RWPE1 (cell line): ENCODE measurements around the gene TLCD3A.

Experiments
- CTCF ChIA-PET: fragments of 350-600 bp; sonication (Branson Sonifier 250); formaldehyde crosslinking; extraction: SDS; loops from one replicate; lab custom pipeline; 2021; lab: Yijun Ruan, JAX
- POLR2A ChIA-PET: fragments of 400-600 bp; formaldehyde crosslinking; extraction: SDS; loops from one replicate; lab custom pipeline; 2020; ENCODE audit warnings: antibody characterized with exemption; ENCODE audit not compliant: low non-redundant PET; lab: Yijun Ruan, JAX
- DNase-seq: peaks from one replicate; pipeline ENCODE4 v3.0.0; 2012; ENCODE audit warnings: low spot score
- H3K27ac ChIP-seq: fragments of 450-650 bp; 2 replicates; pipeline ENCODE4 v1.5.1; 2017
- CTCF ChIP-seq: fragments of 450-650 bp; conservative IDR thresholded peaks from 2 replicates; pipeline ENCODE4 v1.5.1; 2017; ENCODE audit warnings: low read depth, mild to moderate bottlenecking

Gene TLCD3A

GRCh38 chr17:733743-734142 lies 1.3 kb downstream of the TLCD3A start:
- CTCF ChIA-PET = no interaction called here
- POLR2A ChIA-PET = no interaction called here
- peak overlapping the region; percentile 94 for H3K27ac ChIP-seq
- TF ChIP-seq CTCF = no peak
- no peak for DNase-seq

GRCh38 chr17:737561-738113 lies 5.2 kb downstream of the TLCD3A start:
- ChIA-PET CTCF (interaction anchor here (0.7 kb wide), 1 partner anchor 41 kb away, joined by 3 read pairs; no protein-coding TSS in a partner anchor), POLR2A (no interaction called here)
- TF ChIP-seq CTCF = no peak

GRCh38 chr17:740240-741017 lies 8.0 kb downstream of the TLCD3A start:
- POLR2A ChIA-PET = interaction anchor here (0.7 kb wide), 1 partner anchor 694 kb away, joined by 3 read pairs; no protein-coding TSS in a partner anchor
- no peak for TF ChIP-seq CTCF
- CTCF ChIA-PET = interaction anchor here (0.6 kb wide), 1 partner anchor 262 kb away, joined by 3 read pairs; no protein-coding TSS in a partner anchor
- peak overlapping the region; percentile 24; the same call in 1 of the 2 replicates for H3K27ac ChIP-seq
- no peak for DNase-seq

More at GRCh38 chr17:737561-738113, 5.2 kb downstream of the TLCD3A start:
- DNase-seq = no peak
- peak overlapping the region; percentile 42 for H3K27ac ChIP-seq

GRCh38 chr17:742147-742793 lies 9.9 kb downstream of the TLCD3A start:
- peak overlapping the region; percentile 32 for H3K27ac ChIP-seq
- no peak for TF ChIP-seq CTCF
- no peak for DNase-seq
- ChIA-PET POLR2A (no interaction called here), CTCF (interaction anchor here (1.0 kb wide), 1 partner anchor 19 kb away, joined by 3 read pairs; no protein-coding TSS in a partner anchor)

- ChIA-PET POLR2A (no interaction called here), CTCF (interaction anchor here (0.6 to 1.0 kb wide), 2 partner anchors 18 to 230 kb away, joined by 3 to 6 read pairs; no protein-coding TSS in a partner anchor)
- TF ChIP-seq CTCF = no peak
Observed at GRCh38 chr17:743139-743538, 10.7 kb downstream of the TLCD3A start.

GRCh38 chr17:744937-745336 lies 12.5 kb downstream of the TLCD3A start:
- no peak for TF ChIP-seq CTCF
- POLR2A ChIA-PET = no interaction called here
- DNase-seq = no peak
- CTCF ChIA-PET = no interaction called here
- peak overlapping the region; percentile 8 for H3K27ac ChIP-seq

More at GRCh38 chr17:743139-743538, 10.7 kb downstream of the TLCD3A start:
- DNase-seq = no peak
- H3K27ac ChIP-seq = no peak overlapping the region
